HG03045 (cell line): Measurements from ENCODE around the gene ZNF804A.
"Not testable (repeated sequence)": the region's sequence is repeated elsewhere in the genome, so short reads cannot be mapped to it uniquely, and the experiment has no call there.

Experiments used
- ATAC-seq: cut with Tn5 transposase; IDR thresholded peaks from one replicate; pipeline ENCODE4 v1.9.1; 2021; ENCODE audit warnings: mild to moderate bottlenecking, moderate library complexity; ENCODE audit not compliant: unreplicated experiment

Gene ZNF804A

DNA sequence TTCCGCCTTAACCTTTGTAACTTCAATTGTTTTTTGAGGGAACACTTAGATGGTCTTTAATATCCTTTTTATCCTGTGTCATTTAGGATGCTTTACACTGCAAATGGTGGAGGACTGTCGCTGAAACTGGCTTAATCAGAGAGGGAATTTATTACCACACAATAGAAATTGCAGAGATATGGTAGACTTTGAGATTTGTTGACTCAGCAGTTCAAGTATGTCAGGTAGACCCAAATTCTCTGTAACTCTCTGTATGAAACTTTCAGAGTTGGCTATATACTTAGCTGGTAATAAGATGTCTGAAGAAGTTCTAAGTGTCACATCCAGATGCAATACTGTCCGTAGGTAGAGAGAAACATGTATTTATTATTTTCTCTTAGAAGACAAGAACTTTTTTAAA is 100.1 kb downstream of the ZNF804A start:
- no peak for ATAC-seq

DNA sequence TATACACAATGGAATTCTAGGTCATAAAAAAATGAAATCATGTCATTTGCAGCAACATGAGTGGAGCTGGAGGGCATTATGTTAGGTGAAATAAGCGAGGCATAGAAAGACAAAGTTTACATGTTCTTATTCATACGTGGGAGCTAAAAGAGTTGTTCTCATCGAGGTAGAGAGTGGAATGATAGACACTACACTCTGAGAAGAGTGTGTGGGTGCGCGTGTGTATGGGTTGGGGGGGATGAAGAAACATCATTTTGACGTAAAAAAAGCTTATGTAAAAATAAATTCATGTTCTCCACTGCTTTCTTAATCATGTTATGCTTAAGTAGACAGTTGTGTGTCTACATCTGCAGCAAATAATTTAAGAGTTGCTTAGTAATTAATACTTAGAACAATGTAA is 123.6 kb downstream of the ZNF804A start:
- ATAC-seq: no peak

DNA sequence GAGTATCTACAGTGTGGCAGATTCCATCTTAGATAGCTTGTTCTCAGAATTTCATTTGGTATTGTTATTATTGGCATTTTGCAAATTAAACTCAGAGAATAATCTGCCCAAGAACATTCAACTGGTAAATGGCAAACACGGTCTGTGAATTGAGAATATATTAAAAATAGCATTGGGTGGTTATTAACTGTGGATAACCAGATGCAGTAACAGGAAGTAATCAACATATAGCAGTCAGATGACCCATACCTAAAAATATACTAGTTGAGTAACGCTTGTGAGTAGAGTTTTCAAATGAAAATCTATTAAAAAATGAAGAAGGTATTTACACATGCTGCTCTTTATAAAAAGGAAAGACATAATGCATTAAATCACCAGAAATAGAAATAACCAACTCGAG is 129.5 kb downstream of the ZNF804A start:
- no peak for ATAC-seq

DNA sequence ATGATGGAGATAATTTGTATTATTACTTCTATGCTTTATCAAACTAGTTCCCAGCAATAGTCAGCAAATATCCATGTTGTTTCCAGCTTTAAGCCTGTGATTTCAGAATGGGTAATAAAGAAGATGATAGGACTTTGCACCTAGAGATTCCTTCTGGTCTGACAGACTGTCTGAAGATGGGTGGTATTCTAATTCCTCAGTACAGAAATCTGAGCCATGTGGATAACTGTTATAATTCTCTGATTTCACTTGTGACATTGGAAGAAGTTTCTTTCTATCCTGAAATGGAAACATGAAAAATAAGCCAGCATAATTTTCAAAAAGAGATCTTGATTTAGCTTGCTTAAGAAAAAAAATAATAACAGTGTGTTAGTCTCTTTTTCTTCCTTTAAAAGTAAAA is 130.1 kb downstream of the ZNF804A start:
- no peak for ATAC-seq

DNA sequence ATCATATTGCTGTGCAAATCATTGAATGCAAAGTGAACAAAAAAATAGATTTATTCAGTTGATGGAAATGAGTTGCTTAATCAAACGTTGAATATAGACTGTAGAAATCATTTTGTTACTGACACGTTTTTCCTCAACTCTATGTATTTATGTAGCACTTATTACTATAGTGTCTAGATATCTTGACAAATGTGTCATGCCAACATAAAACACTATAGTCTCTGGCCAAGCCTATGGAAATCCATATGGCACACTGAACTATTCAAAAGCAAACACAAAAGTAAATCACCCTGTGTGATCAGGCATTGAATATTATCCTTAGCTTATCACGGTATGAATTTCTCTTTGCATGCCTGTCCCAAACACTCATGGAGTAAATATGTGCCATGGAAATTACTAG is 131.3 kb downstream of the ZNF804A start:
- ATAC-seq: no peak

DNA sequence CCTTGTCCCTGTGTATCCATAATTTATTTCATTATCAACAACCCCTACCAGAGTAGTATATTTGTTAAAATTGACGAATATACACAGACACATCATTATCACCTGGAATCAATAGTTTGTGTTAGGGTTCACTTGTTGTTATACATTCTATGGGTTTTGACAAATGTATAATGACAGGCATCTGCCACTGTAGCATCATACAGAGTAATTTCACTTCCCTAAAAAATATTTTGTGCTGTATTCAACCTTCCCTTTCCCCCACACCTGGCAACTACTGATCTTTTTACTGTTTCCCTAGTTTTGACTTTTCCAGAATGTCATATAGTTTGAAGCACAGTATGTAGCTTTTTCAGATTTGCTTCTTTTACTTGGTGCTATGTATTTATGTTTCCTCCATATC is 132.0 kb downstream of the ZNF804A start:
- ATAC-seq: no peak

DNA sequence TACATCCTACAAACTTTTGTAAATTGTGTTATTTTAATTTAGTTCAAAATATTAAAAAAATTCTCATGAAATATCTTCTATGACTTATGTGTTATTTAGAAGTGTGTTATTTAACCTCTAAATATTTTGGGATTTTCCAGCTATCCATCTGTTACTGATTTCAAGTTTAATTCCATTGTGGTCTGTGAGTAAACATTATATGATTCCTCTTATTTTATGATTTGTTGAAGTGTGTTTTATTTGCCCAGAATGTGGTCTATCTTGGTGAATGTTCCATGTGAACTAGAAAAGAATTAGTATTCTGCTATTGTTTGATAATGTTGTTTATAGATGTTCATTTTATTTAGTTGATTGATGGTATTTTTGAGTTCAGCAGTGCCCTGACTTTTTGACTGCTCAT is 136.0 kb downstream of the ZNF804A start:
- ATAC-seq: no peak

DNA sequence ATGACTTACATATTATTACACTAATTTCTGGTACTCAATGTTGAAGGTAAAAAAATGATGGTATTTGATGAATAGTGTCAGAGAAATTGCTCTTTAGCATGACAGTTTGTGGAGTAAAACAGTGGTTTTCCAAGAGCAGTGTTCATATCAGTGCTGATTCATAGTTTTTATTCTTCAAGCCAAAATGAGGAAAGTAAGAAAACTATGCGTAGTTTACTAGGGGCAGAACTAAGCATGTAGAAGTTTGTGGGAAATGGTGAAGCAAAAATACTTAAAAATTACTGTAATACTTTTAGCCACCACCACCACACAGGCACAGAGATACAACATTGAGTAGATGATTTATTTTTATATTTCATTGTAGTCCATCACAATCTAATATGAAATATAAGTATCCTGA is 137.3 kb downstream of the ZNF804A start:
- no peak for ATAC-seq

DNA sequence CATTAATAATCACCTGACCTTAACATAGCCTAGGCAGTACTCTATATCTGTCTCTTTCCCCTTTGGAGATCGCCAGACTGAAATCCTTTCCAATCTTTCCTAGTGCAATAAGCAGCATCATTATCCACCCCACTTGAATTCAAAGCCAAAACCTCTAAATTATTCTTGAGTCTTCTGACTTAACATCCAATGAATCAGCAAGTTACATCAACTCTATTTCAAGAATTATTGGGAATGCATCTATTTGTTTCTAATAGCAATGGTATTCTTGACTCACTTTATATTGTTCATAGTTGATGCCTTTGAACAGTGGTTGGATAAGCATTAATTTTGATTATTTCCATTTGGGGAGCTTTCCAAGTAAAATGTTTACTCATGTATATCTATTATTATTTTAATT is 144.8 kb downstream of the ZNF804A start:
- no peak for ATAC-seq

DNA sequence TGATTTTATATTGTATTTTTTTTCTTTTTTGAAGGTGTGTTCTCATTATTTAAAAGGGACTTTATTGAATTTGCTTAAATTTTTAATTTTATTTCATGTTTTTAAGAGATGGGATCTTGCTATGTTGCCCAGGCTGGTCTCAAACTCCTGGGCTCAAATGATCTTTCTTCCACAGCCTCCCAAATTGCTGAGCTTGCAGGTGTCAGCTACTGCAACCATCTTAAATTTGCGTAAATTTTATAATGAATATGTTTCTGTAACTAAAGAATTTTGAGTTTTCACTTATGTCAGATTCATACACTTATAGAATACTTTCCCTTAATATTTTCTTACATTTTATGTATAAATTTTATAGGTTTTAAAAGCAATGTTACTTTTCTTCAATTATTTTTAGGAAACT is 157.8 kb downstream of the ZNF804A start:
- ATAC-seq: no peak

DNA sequence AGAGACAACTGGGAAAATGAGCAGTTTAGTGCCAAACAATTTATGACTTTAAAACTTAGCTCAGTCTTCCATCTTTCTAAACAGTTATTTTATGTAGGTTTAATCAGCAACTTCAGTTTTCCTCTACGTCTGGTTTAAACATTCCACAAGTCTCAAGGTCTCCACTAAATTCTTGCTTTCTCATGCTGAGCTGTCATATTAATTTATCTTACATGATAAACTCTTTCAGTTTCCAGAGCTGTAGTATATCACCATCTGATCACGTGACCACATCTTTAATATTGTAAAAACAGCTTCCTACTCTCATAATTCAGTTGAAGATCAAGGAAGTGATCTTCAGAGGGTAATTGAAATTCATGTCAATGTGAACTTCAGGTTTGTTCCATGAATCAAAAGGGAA is 158.6 kb downstream of the ZNF804A start:
- no peak for ATAC-seq

DNA sequence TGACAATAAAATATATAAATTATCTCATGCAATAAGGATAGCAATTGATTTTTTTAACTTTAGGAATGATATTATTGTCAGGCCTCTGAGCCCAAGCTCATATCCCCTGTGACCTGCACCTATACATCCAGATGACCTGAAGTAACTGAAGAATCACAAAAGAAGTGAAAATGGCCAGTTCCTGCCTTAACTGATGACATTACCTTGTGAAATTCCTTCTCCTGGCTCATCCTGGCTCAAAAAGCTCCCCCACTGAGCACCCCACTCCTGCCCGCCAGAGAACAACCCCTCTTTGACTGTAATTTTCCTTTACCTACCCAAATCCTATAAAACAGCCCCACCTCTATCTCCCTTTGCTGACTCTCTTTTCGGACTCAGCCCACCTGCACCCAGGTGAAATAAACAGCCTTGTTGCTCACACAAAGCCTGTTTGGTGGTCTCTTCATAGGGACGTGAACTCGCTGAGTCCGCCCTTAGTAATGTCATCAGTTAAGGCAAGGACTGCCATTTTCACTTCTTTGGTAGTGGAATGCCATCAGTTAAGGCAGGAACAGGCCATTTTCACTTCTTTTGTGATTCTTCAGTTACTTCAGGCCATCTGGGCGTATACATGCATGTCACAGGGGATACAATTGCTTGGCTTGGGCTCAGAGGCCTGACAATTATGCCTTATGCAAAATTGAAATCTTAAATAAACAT is 161.4 kb downstream of the ZNF804A start:
- ATAC-seq: not testable (repeated sequence)

DNA sequence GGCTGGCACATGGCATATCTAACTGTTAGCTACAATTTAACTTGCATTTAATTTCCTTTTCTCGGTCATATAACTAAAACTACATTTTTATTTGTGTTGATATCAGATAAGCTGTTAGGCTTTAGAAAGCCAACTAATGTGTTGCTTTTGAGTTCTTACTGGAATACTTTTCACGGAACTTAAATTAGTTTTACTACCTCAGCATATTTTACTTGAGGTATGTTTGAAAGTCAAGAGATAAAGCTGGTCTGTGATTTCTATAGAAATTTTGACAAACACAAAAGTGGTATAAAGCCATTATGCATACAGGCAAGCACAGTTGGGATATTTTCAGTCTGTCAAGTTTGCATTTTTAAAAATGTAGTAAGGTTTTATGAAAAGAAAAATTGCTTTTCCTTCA is 162.6 kb downstream of the ZNF804A start:
- no peak for ATAC-seq

DNA sequence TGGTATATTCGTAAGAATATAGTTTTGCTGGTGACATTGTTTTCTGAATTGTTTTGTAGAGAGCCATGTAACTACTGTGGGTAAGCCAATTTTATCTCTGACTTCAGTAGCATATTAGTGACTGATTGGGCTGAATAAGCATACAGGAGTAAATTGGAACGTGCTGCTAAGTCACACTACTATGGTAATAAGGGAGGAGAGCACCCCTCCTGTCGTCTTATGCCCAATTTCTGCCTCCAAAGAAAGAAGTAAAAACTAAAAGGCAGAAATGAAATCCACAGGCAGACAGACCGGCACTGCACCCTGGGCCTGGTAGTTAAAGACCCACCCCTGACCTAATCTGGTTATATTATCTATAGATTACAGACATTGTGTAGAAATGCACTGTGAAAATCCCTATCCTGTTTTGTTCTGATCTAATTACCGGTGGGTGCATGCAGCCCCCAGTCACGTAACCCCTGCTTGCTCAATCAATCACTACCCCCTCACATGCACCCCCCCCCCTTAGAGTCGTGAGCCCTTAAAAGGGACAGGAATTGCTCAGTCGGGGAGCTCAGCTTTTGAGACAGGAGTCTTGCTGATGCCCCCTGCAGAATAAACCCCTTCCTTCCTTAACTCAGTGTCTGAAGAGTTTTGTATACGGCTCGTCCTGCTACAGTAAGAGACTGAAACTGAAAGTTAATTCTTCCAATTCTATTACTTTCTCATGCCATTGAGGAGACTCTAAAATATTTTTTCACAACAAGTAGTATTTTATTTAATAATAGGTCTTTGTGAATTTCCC is 167.0 kb downstream of the ZNF804A start:
- ATAC-seq: no peak

DNA sequence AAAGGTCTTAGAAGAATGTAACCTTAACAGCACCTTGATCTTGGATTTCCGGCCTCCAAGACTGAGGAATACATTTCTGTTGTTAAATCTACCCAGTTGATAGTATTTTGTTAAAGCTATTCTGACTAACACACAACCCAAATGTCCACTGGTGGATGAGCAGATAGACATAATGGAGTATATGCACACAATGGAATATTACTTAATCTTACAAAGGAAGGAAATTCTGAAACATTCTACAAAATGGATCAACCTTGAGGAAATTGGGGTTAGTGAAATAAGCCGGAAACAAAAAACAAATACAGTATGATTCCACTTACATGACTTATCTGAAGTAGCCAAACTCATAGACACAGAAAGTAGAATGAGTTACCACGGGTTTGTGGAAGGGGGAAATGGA is 168.7 kb downstream of the ZNF804A start:
- no peak for ATAC-seq

DNA sequence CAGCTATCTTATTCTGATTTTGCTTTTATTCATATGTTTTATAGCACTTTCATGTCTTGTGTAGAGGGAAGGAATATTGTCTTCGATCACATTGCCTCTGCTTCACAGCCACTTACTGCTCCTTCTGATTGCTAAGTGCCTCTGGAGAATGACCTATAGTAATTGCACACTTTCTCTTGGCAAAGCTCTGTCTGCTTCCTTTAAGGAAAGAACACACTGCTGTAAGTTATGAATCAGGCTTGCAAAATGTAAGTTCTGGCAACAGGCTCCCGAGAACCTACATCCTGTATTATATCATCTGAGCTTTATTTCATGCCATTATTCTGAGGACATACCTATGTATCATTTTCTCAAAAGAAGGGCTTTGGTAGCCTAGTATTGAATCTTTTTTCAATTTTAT is 170.7 kb downstream of the ZNF804A start:
- no peak for ATAC-seq

DNA sequence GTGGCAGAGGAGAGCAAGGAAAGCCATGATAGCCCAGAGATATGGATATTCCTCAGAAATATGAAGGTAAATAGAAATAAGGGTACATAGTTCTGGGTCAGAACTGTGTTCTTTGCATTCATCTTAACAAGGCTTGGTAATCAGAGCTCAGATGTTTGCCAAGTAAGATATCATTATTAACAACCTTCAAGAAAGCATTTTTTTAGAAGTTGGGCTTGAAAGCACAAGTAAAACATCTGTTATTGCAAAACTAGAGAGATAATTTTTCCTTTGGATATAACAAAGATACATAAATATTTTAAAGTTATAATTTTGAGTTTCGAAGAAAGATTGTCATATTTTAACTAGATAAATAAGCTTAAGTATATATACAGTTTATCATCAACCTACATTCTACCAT is 171.4 kb downstream of the ZNF804A start:
- ATAC-seq: no peak

DNA sequence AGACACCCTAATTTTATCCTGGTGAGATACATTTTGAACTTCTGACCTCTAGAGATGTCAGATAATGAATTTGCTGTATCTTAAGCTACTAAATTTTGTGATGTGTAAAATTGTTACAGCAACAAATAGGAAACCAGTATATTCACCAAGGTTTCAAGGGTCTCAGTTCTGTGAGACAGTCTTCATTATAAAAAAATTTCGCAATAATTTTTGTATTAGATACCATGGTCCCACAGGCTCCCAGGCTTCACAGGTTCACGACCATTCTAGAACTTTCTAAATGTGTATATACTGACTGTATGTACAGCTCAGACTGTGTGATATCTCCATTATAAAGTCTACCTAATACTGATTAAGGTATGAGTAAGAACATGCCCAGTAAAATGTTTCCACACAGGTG is 181.4 kb downstream of the ZNF804A start:
- ATAC-seq: no peak

DNA sequence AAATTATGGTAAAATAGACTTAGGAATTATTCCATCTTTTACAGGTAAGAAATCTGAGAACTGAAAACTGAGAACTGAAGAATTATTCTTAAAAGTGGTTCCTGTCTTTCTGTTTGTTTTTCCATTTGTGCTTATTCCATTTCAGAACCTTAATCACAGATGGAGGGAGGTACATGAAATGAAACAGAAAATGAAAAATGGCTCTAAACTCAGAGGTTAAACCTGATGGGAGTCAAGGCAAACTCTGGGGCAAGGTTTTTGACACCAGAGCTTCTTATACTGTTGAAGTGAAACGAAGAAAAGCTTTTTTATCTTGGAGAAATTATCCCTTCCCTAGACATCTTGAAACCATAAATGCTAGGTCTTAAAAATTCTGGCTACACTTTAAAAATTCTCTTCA is 182.1 kb downstream of the ZNF804A start:
- no peak for ATAC-seq

DNA sequence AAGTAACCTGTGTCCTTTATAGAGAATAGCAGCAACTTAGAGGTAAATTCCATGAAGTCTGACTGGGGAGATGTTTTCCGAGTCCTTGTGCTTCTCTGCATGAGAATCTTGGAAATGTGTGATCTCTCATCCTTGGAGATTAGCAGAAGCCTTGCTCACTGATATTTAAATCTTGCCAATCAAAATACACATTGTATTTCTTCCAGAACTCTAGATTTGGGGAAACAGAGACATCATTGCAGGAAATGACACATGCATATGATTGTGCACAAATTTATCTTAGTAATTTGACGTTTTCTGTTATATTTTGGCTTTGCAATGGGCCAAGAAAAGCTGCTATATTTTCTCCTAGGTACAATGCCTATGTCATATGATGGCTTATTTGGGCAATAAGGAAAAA is 182.6 kb downstream of the ZNF804A start:
- ATAC-seq: no peak

DNA sequence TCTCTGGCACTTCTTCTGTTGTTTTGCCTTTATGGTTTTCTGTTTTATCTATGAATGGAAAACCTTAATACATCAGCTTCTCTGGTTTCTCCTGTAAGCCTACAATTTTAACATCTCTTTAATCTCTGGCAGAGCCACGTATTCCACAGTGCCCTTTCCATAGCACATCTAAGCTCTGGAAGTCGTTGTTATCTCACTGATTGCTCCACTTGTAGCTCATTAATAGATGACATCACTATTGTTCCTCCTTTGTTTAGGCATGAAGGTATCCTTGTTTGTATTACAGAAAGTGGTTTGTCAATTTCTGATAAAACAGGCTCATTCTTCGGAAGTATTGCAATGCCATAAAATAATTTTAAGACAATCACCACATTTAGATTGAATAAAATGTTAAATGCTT is 185.2 kb downstream of the ZNF804A start:
- no peak for ATAC-seq

DNA sequence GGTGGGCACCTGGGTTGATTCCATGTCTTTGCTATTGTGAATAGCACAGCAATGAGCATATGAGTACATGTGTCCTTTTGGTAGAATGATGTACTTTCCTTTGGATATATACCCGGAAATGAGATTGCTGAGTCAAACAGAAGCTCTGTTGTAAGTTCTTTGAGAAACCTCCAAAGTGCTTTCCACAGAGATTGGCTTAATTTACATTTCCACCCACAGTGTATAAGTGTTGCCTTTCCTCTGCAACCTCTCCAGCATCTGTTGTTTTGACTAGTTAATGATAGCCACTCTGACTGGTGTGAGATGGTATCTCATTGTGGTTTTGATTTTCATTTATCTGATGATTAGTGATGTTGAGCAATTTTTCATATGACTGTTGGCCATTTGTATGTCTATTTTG is 194.8 kb downstream of the ZNF804A start:
- no peak for ATAC-seq

DNA sequence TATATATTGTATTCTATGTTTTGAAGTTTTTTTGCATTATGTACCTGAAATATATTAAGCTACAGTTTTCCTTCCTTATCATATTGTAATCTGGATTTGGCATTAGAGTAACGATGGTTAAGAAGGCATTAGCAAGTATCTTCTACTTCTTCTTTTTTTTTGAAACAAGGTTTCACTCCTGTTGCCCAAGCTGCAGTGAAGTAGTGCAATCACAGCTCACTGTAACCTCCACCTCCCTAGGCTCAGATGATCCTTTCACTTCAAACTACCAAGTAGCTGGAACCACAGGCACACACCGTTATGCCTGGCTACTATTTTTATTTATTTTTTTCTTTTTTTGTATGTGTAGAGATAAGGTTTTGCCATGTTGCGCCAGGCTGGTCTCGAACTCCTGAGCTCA is 201.1 kb downstream of the ZNF804A start:
- ATAC-seq: no peak
